HepG2 (cell line): ENCODE data around the gene ELP1. TPM values are rescaled to one million over a fixed set of nuclear protein-coding genes. Genes with fewer than 3 reads are reported as not detected.

Experiments
- ATF7 ChIP-seq, 2 experiments: fragments of 450-650 bp in 1 of 2; sonication (generic) in 1 of 2; formaldehyde crosslinking in 1 of 2; IDR thresholded peaks; 2 replicates each; pipeline versions ENCODE4 v1.4.0 to v1.6.1; 2016 to 2020; ENCODE audit warnings: antibody characterized with exemption in 1 of 2, mild to moderate bottlenecking in 1 of 2, missing genetic modification reagents in 1 of 2
- MATR3 ChIP-seq: sonication (generic); formaldehyde crosslinking; IDR thresholded peaks from 2 replicates; pipeline ENCODE4 v1.4.0; 2020; ENCODE audit warnings: missing genetic modification reagents
- MTF1 ChIP-seq: sonication (generic); formaldehyde crosslinking; IDR thresholded peaks from 2 replicates; pipeline ENCODE4 v1.5.0; 2020; ENCODE audit warnings: missing genetic modification reagents
- SALL2 ChIP-seq: sonication (generic); formaldehyde crosslinking; IDR thresholded peaks from 2 replicates; pipeline ENCODE4 v1.8.1; 2023; ENCODE audit warnings: mild to moderate bottlenecking, missing genetic modification reagents, inconsistent platforms
- SNAPC2 ChIP-seq: sonication (generic); formaldehyde crosslinking; IDR thresholded peaks from 2 replicates; pipeline ENCODE4 v1.8.1; 2022; ENCODE audit warnings: mild to moderate bottlenecking, missing genetic modification reagents
- SRSF1 ChIP-seq: fragments of 200-400 bp; formaldehyde crosslinking; optimal IDR thresholded peaks from 2 replicates; pipeline ENCODE3; 2017; ENCODE audit warnings: mild to moderate bottlenecking, low read depth, low read length, moderate library complexity
- WIZ ChIP-seq: sonication (generic); formaldehyde crosslinking; IDR thresholded peaks from 2 replicates; pipeline ENCODE4 v1.5.1; 2020; ENCODE audit warnings: mild to moderate bottlenecking, missing genetic modification reagents
- ZBTB21 ChIP-seq: sonication (generic); formaldehyde crosslinking; IDR thresholded peaks from 2 replicates; pipeline ENCODE4 v1.4.0; 2020; ENCODE audit warnings: missing genetic modification reagents
- ZFP1 ChIP-seq: IDR thresholded peaks from 2 replicates; pipeline ENCODE4 v1.6.1; 2016
- ZFP90 ChIP-seq: sonication (generic); formaldehyde crosslinking; IDR thresholded peaks from 2 replicates; pipeline ENCODE4 v1.8.0; 2022; ENCODE audit warnings: missing genetic modification reagents, mild to moderate bottlenecking, inconsistent platforms, borderline replicate concordance
- ZFY ChIP-seq: sonication (generic); formaldehyde crosslinking; IDR thresholded peaks from 2 replicates; pipeline ENCODE4 v1.4.0; 2020; ENCODE audit warnings: missing genetic modification reagents
- ZNF138 ChIP-seq: sonication (generic); formaldehyde crosslinking; IDR thresholded peaks from 2 replicates; pipeline ENCODE4 v1.5.0; 2020; ENCODE audit warnings: mild to moderate bottlenecking, low read depth, missing genetic modification reagents
- ZNF17 ChIP-seq: sonication (generic); formaldehyde crosslinking; IDR thresholded peaks from 2 replicates; pipeline ENCODE4 v1.5.0; 2020; ENCODE audit warnings: mild to moderate bottlenecking, missing genetic modification reagents
- ZNF431 ChIP-seq: sonication (generic); formaldehyde crosslinking; IDR thresholded peaks from 2 replicates; pipeline ENCODE4 v1.9.0; 2022; ENCODE audit warnings: missing genetic modification reagents, low read depth, mild to moderate bottlenecking, borderline replicate concordance
- polyA plus RNA-seq, 8 experiments: library from polyadenylated mRNA; depleted of rRNA in 3 of 8; stranded (reverse) in 7 of 8; unstranded in 1 of 8; fragments of >200 nt; fragmentation: Illumina TruSeq in 4 of 8; extraction: Trizol in 4 of 8; gene quantifications; 2 replicates each; pipeline versions ENCODE4 v1.2.1 to v1.2.3, GENCODE V29; 2011 to 2016; ENCODE audit warnings: low read depth in 4 of 8, missing spikeins in 1 of 8, mixed read lengths in 1 of 8; ENCODE audit not compliant: insufficient read depth in 1 of 8
- total RNA-seq, 5 experiments: library from RNA; depleted of rRNA; stranded (reverse); fragments of >200 nt; fragmentation: Illumina TruSeq; extraction: Trizol; gene quantifications; 2 replicates each; pipeline ENCODE4 v1.2.3, GENCODE V29; 2016; ENCODE audit warnings: low read depth in 1 of 5
- TF ChIP-seq, protein P1 (sequence below): sonication (generic); formaldehyde crosslinking; IDR thresholded peaks from 2 replicates; pipeline ENCODE4 v1.4.0; 2020; ENCODE audit warnings: mild to moderate bottlenecking, missing genetic modification reagents
- TF ChIP-seq, protein P2 (sequence below), 2 experiments: sonication (generic) in 1 of 2; formaldehyde crosslinking in 1 of 2; IDR thresholded peaks; 2 replicates each; pipeline versions ENCODE4 v1.6.1 to v1.9.0; 2014 to 2022; ENCODE audit warnings: antibody characterized with exemption in 1 of 2, borderline replicate concordance in 1 of 2, inconsistent platforms in 1 of 2, low read depth in 1 of 2, missing genetic modification reagents in 1 of 2

ELP1 gene
- total and polyA plus RNA-seq, 2 of the 13 experiments (the other 11 are each of a cell fraction or from before 2014, with no cell fraction given), result 157 to 275 TPM

DNA sequence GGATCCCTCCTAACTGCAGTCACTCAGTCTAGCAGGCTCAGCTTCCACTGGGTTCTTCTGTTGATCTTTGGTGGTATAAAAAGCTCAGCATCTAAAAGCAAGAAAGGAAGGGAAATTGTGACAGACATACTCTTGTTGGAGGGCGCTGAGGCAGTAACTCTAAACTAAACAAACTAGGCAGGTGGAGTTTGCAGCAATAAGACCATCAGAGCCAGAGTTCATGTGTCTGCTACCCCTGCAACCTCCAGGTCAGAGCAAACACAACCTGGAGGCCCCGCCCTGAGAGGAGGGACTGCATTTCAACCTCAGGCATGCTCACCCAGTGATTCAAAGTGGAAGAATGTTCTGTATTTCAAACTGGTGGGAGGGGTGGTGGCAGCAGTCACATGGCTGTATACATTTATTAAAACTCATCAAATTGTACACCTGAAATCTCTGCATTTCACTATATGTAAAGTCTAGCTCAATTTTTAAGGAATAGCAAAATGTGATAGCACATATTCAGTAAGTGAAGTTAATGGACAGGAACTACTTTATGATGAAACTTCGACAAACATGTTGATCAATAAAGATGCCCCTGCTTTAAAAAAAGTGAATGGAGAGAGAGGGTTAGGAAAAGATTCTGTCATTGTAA, 64.7 kb downstream of the ELP1 start (continued):
- TF ChIP-seq, protein P1, sequence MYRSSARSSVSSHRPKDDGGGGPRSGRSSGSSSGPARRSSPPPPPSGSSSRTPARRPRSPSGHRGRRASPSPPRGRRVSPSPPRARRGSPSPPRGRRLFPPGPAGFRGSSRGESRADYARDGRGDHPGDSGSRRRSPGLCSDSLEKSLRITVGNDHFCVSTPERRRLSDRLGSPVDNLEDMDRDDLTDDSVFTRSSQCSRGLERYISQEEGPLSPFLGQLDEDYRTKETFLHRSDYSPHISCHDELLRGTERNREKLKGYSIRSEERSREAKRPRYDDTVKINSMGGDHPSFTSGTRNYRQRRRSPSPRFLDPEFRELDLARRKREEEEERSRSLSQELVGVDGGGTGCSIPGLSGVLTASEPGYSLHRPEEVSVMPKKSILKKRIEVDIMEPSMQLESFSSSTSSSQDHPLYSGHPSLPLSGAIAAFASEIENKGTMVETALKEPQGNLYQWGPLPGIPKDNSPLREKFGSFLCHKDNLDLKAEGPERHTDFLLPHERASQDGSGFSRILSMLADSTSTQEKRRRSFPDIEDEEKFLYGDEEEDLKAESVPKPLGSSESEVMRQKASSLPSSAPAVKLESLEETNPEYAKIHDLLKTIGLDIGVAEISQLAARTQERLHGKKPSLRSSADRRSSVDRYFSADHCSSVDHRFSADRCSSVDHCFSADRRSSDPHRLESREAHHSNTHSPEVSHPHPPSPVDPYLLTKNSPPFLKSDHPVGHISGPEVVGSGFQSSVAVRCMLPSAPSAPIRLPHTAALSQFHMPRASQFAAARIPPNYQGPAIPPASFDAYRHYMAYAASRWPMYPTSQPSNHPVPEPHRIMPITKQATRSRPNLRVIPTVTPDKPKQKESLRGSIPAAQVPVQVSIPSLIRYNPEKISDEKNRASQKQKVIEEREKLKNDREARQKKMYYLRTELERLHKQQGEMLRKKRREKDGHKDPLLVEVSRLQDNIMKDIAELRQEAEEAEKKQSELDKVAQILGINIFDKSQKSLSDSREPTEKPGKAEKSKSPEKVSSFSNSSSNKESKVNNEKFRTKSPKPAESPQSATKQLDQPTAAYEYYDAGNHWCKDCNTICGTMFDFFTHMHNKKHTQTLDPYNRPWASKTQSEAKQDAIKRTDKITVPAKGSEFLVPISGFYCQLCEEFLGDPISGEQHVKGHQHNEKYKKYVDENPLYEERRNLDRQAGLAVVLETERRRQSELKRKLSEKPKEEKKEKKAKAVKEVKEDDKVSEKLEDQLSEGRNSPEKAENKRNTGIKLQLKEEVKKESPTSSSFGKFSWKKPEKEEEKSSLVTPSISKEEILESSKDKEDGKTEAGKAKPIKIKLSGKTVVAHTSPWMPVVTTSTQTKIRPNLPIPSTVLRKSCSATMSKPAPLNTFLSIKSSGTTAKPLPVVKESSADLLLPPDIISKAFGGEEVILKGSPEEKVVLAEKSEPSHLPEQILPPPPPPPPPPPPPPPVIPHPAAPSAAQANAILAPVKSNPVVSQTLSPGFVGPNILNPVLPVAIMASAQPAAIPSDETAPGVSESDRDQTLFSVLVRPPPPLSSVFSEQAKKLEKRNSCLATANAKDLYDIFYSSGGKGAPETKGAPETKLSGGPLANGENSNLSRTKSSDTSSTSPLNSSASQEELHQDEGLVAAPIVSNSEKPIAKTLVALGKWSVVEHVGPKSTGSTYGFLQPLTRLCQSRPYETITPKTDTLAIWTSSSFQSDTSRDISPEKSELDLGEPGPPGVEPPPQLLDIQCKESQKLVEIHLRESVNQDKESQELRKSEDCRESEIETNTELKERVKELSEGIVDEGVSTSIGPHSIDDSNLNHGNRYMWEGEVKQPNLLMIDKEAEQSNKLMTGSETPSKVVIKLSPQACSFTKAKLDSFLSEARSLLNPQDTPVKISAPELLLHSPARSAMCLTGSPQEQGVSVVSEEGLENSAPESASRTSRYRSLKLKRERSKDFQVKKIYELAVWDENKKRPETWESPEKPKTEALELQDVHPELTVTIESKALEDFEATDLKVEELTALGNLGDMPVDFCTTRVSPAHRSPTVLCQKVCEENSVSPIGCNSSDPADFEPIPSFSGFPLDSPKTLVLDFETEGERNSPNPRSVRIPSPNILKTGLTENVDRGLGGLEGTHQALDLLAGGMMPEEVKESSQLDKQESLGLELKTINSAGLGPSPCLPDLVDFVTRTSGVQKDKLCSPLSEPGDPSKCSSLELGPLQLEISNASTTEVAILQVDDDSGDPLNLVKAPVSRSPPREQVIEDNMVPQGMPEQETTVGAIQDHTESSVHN, result no peak
- TF ChIP-seq SRSF1 (no peak), MATR3 (CRISPR knock-in tag) (no peak), ZNF431 (CRISPR knock-in tag) (no peak), ZFP1 (CRISPR knock-in tag) (no peak; the same call in 1 of the 2 replicates), MTF1 (CRISPR knock-in tag) (no peak), ZNF138 (CRISPR knock-in tag) (no peak), SALL2 (CRISPR knock-in tag) (no peak), WIZ (CRISPR knock-in tag) (no peak), ZFY (CRISPR knock-in tag) (peak; percentile 25; the same call in 1 of the 2 replicates), ATF7 (IDR thresholded peaks at IDR 0.05) (no peak), ATF7 (CRISPR knock-in tag; IDR thresholded peaks at IDR 0.05) (no peak), ZBTB21 (0 out of 2 replicates have a peak, but pooled peaks have one; percentile 17), SNAPC2 (CRISPR knock-in tag) (peak; percentile 50; the same call in 1 of the 2 replicates), ZNF17 (CRISPR knock-in tag) (no peak), ZFP90 (CRISPR knock-in tag) (no peak)
- TF ChIP-seq, protein P2, sequence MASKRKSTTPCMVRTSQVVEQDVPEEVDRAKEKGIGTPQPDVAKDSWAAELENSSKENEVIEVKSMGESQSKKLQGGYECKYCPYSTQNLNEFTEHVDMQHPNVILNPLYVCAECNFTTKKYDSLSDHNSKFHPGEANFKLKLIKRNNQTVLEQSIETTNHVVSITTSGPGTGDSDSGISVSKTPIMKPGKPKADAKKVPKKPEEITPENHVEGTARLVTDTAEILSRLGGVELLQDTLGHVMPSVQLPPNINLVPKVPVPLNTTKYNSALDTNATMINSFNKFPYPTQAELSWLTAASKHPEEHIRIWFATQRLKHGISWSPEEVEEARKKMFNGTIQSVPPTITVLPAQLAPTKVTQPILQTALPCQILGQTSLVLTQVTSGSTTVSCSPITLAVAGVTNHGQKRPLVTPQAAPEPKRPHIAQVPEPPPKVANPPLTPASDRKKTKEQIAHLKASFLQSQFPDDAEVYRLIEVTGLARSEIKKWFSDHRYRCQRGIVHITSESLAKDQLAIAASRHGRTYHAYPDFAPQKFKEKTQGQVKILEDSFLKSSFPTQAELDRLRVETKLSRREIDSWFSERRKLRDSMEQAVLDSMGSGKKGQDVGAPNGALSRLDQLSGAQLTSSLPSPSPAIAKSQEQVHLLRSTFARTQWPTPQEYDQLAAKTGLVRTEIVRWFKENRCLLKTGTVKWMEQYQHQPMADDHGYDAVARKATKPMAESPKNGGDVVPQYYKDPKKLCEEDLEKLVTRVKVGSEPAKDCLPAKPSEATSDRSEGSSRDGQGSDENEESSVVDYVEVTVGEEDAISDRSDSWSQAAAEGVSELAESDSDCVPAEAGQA (IDR thresholded peaks at IDR 0.05; ENCODE audit: low read depth), result no peak
- TF ChIP-seq, protein P2 (CRISPR knock-in tag; IDR thresholded peaks at IDR 0.05; ENCODE audit: borderline replicate concordance), result no peak
